K562 (cell line): ENCODE measurements around the gene RPEL1. TPM values are rescaled to one million over a fixed set of nuclear protein-coding genes. Genes with fewer than 3 reads are reported as not detected.

ENCODE experiments used
- ATAC-seq: fragments of 200-7000 bp; cut with Tn5 transposase; 3 replicates; pipeline ENCODE4 v1.9.1; 2020; ENCODE audit warnings: moderate library complexity
- BruUV-seq: library from RNA; stranded (reverse); fragments of 400-500 nt; replicated peaks from 2 replicates; lab custom pipeline; 2021; lab: Mats Ljungman, UMichigan
- CTCF ChIA-PET: fragments of 300-600 bp; formaldehyde crosslinking; extraction: SDS; loops from one replicate; lab custom pipeline; 2021; ENCODE audit warnings: low intra/inter-chr PET ratio; lab: Yijun Ruan, JAX
- POLR2A ChIA-PET: fragments of 300-600, 350-650 bp; sonication (Branson Sonifier 250); formaldehyde crosslinking; extraction: SDS; loops from one replicate; lab custom pipeline; 2021; ENCODE audit warnings: antibody characterized with exemption, inconsistent platforms; lab: Yijun Ruan, JAX
- DNase-seq, 4 experiments: peaks; one replicate each; pipeline versions ENCODE4 v3.0.0 to v3.0.0-alpha.2; 2011 to 2018; ENCODE audit warnings: low spot score in 3 of 4, mixed read lengths in 3 of 4; ENCODE audit errors: extremely low read depth in 1 of 4
- FAIRE-seq: peaks from 2 replicates; lab custom pipeline; 2011; peaks lifted over from hg19 to GRCh38; lab: Jason Lieb, UNC
- H2AFZ ChIP-seq: 2 replicates; pipeline ENCODE4 v1.6.0; 2011; ENCODE audit warnings: low read depth, low read length, control low read depth, inconsistent platforms
- H3K27ac ChIP-seq: fragments of 200-600 bp; 3 replicates; pipeline ENCODE4 v1.8.0; 2011; ENCODE audit warnings: low read depth, mild to moderate bottlenecking, control low read depth, inconsistent platforms, low read length, moderate library complexity, mixed read lengths; ENCODE audit errors: extremely low read depth
- H3K27me3 ChIP-seq, 2 experiments: fragments of 300-600 bp in 1 of 2; 2 replicates in 1 of 2; 3 replicates in 1 of 2; pipeline versions ENCODE4 v1.6.0 to v1.8.0; 2011; ENCODE audit warnings: inconsistent platforms in 2 of 2, low read length in 2 of 2, mild to moderate bottlenecking in 1 of 2, mixed read lengths in 1 of 2, moderate library complexity in 1 of 2; ENCODE audit not compliant: control insufficient read depth in 2 of 2, insufficient read depth in 2 of 2
- H3K36me3 ChIP-seq: fragments of 300-600 bp; 3 replicates; pipeline ENCODE4 v1.8.0; 2011; ENCODE audit warnings: mild to moderate bottlenecking, low read length, inconsistent platforms; ENCODE audit not compliant: control insufficient read depth, insufficient read depth
- H3K4me1 ChIP-seq, 2 experiments: fragments of 200-600 bp in 1 of 2; replicated peaks in 1 of 2; 2 replicates in 1 of 2; 3 replicates in 1 of 2; pipeline versions ENCODE4 v1.5.1 to v1.8.0; 2011; ENCODE audit warnings: inconsistent platforms in 2 of 2, low read length in 2 of 2, mild to moderate bottlenecking in 1 of 2, mixed read lengths in 1 of 2, moderate library complexity in 1 of 2; ENCODE audit not compliant: control insufficient read depth in 2 of 2, insufficient read depth in 2 of 2
- H3K4me2 ChIP-seq: 2 replicates; pipeline ENCODE4 v1.6.1; 2011; ENCODE audit warnings: low read length, control low read depth, inconsistent platforms, mixed read lengths; ENCODE audit not compliant: insufficient read depth
- H3K4me3 ChIP-seq: fragments of 200-600 bp; sonication (generic), shearing (Covaris generic); 2 replicates; pipeline ENCODE4 v1.5.1; 2016; ENCODE audit warnings: control low read depth, inconsistent platforms
- H3K79me2 ChIP-seq: fragments of 200-600 bp; 3 replicates; pipeline ENCODE4 v1.8.0; 2011; ENCODE audit warnings: low read length, inconsistent platforms; ENCODE audit not compliant: control insufficient read depth, insufficient read depth
- H3K9ac ChIP-seq, 2 experiments: 2 replicates each; pipeline versions ENCODE4 v1.6.0 to v1.6.1; 2011; ENCODE audit warnings: low read depth in 2 of 2, low read length in 2 of 2, control low read depth in 1 of 2, inconsistent platforms in 1 of 2, mild to moderate bottlenecking in 1 of 2, mixed read lengths in 1 of 2; ENCODE audit not compliant: insufficient read depth in 1 of 2
- H3K9me1 ChIP-seq: one replicate; pipeline ENCODE4 v1.6.0; 2011; ENCODE audit warnings: inconsistent platforms, mild to moderate bottlenecking, low read length, moderate library complexity; ENCODE audit not compliant: control insufficient read depth, insufficient read depth
- H3K9me3 ChIP-seq: replicated peaks from 2 replicates; pipeline ENCODE4 v1.5.1; 2011; ENCODE audit warnings: low read depth, low read length, inconsistent platforms; ENCODE audit not compliant: control insufficient read depth, insufficient read depth
- H4K20me1 ChIP-seq: replicated peaks from 2 replicates; pipeline ENCODE4 v1.6.1; 2011; ENCODE audit warnings: low read length, inconsistent platforms, mixed read lengths; ENCODE audit not compliant: control insufficient read depth, insufficient read depth
- NFYB ChIP-seq: IDR thresholded peaks from 2 replicates; pipeline ENCODE4 v1.6.1; 2011; ENCODE audit warnings: mild to moderate bottlenecking, moderate library complexity; ENCODE audit not compliant: insufficient read length; ENCODE audit errors: extremely low read depth
- ZKSCAN8 ChIP-seq: fragments of 200-800 bp; sonication (Bioruptor generic); IDR thresholded peaks from 2 replicates; pipeline ENCODE4 v1.6.1; 2016; ENCODE audit warnings: missing genetic modification characterization, missing compliant biosample characterization
- WGBS: fragments of 100-300 bp; shearing (Covaris generic); methylation state at CpG from one replicate; pipeline ENCODE4 v1.1.6; 2016; ENCODE audit warnings: low coverage, mixed read lengths; ENCODE audit not compliant: insufficient coverage; ENCODE audit errors: missing lambda C conversion rate; 5-methylcytosine and 5-hydroxymethylcytosine counted together
- in situ Hi-C: fragments of 300-500 bp; cut with MboI; formaldehyde crosslinking; loops from 4 replicates; pipeline ENCODE4 v1.15.0; 2018; ENCODE audit warnings: inconsistent platforms, mixed read lengths
- intact Hi-C: fragments of 100-400 bp; cut with micrococcal nuclease; formaldehyde crosslinking; loops from 2 replicates; pipeline ENCODE4 v1.14.2; 2022
- polyA plus RNA-seq, 8 experiments: library from polyadenylated mRNA; depleted of rRNA in 4 of 8; stranded (reverse) in 5 of 8; unstranded in 3 of 8; fragments of >200 nt; fragmentation: Nextera tagmentation in 2 of 8; fragmentation: Illumina TruSeq in 1 of 8; extraction: Ambion mirVana in 2 of 8; extraction: Trizol in 1 of 8; gene quantifications; 2 replicates each; pipeline versions ENCODE4 v1.2.1 to v1.2.3, GENCODE V29; 2011 to 2014; ENCODE audit warnings: inconsistent platforms in 1 of 8, missing spikeins in 1 of 8
- total RNA-seq, 7 experiments: library from RNA; depleted of rRNA in 6 of 7; stranded (reverse); fragments of >200 nt in 6 of 7; fragmentation: Illumina TruSeq in 2 of 7; extraction: Trizol in 2 of 7; gene quantifications; 2 replicates each; pipeline versions ENCODE4 v1.2.1 to v1.2.3, GENCODE V29; 2011 to 2021; ENCODE audit warnings: low replicate concordance in 1 of 7
- TF ChIP-seq, protein P1 (sequence below): sonication (generic); formaldehyde crosslinking; IDR thresholded peaks from 2 replicates; pipeline ENCODE4 v1.5.0; 2020; ENCODE audit warnings: missing genetic modification reagents
- TF ChIP-seq, protein P2 (sequence below): fragments of 250-450 bp; sonication (Bioruptor Pico); IDR thresholded peaks from 2 replicates; pipeline ENCODE4 v1.5.0; 2020; ENCODE audit warnings: mild to moderate bottlenecking
- TF ChIP-seq, protein P3 (sequence below): fragments of 450-650 bp; IDR thresholded peaks from 2 replicates; pipeline ENCODE4 v1.6.1; 2016; ENCODE audit warnings: mild to moderate bottlenecking, moderate library complexity
- TF ChIP-seq, protein P4 (sequence below): sonication (generic); formaldehyde crosslinking; IDR thresholded peaks from 2 replicates; pipeline ENCODE4 v1.9.0; 2022; ENCODE audit warnings: mild to moderate bottlenecking, missing genetic modification reagents

RPEL1 gene
- total and polyA plus RNA-seq, 9 of the 15 experiments (the other 6 are each of a cell fraction or from before 2014, with no cell fraction given): 0.04 to 0.15 (median 0.07) TPM; not detected in 4

DNA sequence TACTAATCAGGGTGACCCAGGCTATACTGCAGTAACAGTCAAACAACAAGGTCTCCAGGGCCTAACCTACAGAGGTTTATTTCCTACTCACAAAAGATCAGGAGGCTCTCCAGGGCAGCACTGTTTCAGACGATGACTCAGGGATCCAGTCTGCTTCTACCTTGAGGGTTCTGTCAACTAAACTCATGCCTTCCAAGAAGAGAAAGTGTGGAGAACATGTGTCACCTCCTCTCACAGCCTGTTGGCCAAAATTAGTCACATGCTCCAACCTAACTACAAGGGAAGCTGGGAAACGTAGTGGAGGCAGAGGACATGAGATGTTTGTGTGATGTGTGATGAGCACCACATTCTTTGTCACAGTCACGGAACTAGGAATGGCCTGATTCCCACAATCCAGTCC lies 16.5 kb downstream of the RPEL1 start:
- H3K4me3 ChIP-seq: no peak overlapping the region
- no peak overlapping the region for H2AFZ ChIP-seq
- no peaks in the 10 kb centered on the region for H4K20me1 ChIP-seq
- ATAC-seq: no peak
- POLR2A ChIA-PET: no interaction called here
- no peaks in the 10 kb centered on the region for H3K79me2 ChIP-seq
- peaks cover 0 to 4% of the 10 kb centered on the region in 2 experiments; a peak in 1 of 5 replicates for H3K27me3 ChIP-seq
- CTCF ChIA-PET: no interaction called here
- H3K36me3 ChIP-seq: no peaks in the 10 kb centered on the region
- H3K9me3 ChIP-seq: no peaks in the 10 kb centered on the region
- in situ Hi-C loops (no loop called here), intact Hi-C loops (no loop called here)
- WGBS: 0% methylated on average over 3 of the region's 3 CpGs
- H3K9ac ChIP-seq: no peak overlapping the region
- no peaks in the 10 kb centered on the region for H3K9me1 ChIP-seq
- no peaks in the 10 kb centered on the region; a peak in 1 of 5 replicates for H3K4me1 ChIP-seq
- FAIRE-seq: no peak
- no peak overlapping the region for H3K4me2 ChIP-seq
- H3K27ac ChIP-seq: no peak overlapping the region
- no TSS peak for BruUV-seq
- TF ChIP-seq, protein P1, sequence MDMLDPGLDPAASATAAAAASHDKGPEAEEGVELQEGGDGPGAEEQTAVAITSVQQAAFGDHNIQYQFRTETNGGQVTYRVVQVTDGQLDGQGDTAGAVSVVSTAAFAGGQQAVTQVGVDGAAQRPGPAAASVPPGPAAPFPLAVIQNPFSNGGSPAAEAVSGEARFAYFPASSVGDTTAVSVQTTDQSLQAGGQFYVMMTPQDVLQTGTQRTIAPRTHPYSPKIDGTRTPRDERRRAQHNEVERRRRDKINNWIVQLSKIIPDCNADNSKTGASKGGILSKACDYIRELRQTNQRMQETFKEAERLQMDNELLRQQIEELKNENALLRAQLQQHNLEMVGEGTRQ (CRISPR knock-in tag): peak; percentile 31; the same call in 1 of the 2 replicates
- TF ChIP-seq, protein P2, sequence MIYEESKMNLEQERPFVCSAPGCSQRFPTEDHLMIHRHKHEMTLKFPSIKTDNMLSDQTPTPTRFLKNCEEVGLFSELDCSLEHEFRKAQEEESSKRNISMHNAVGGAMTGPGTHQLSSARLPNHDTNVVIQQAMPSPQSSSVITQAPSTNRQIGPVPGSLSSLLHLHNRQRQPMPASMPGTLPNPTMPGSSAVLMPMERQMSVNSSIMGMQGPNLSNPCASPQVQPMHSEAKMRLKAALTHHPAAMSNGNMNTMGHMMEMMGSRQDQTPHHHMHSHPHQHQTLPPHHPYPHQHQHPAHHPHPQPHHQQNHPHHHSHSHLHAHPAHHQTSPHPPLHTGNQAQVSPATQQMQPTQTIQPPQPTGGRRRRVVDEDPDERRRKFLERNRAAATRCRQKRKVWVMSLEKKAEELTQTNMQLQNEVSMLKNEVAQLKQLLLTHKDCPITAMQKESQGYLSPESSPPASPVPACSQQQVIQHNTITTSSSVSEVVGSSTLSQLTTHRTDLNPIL (CRISPR knock-in tag): no peak
- TF ChIP-seq, protein P3, sequence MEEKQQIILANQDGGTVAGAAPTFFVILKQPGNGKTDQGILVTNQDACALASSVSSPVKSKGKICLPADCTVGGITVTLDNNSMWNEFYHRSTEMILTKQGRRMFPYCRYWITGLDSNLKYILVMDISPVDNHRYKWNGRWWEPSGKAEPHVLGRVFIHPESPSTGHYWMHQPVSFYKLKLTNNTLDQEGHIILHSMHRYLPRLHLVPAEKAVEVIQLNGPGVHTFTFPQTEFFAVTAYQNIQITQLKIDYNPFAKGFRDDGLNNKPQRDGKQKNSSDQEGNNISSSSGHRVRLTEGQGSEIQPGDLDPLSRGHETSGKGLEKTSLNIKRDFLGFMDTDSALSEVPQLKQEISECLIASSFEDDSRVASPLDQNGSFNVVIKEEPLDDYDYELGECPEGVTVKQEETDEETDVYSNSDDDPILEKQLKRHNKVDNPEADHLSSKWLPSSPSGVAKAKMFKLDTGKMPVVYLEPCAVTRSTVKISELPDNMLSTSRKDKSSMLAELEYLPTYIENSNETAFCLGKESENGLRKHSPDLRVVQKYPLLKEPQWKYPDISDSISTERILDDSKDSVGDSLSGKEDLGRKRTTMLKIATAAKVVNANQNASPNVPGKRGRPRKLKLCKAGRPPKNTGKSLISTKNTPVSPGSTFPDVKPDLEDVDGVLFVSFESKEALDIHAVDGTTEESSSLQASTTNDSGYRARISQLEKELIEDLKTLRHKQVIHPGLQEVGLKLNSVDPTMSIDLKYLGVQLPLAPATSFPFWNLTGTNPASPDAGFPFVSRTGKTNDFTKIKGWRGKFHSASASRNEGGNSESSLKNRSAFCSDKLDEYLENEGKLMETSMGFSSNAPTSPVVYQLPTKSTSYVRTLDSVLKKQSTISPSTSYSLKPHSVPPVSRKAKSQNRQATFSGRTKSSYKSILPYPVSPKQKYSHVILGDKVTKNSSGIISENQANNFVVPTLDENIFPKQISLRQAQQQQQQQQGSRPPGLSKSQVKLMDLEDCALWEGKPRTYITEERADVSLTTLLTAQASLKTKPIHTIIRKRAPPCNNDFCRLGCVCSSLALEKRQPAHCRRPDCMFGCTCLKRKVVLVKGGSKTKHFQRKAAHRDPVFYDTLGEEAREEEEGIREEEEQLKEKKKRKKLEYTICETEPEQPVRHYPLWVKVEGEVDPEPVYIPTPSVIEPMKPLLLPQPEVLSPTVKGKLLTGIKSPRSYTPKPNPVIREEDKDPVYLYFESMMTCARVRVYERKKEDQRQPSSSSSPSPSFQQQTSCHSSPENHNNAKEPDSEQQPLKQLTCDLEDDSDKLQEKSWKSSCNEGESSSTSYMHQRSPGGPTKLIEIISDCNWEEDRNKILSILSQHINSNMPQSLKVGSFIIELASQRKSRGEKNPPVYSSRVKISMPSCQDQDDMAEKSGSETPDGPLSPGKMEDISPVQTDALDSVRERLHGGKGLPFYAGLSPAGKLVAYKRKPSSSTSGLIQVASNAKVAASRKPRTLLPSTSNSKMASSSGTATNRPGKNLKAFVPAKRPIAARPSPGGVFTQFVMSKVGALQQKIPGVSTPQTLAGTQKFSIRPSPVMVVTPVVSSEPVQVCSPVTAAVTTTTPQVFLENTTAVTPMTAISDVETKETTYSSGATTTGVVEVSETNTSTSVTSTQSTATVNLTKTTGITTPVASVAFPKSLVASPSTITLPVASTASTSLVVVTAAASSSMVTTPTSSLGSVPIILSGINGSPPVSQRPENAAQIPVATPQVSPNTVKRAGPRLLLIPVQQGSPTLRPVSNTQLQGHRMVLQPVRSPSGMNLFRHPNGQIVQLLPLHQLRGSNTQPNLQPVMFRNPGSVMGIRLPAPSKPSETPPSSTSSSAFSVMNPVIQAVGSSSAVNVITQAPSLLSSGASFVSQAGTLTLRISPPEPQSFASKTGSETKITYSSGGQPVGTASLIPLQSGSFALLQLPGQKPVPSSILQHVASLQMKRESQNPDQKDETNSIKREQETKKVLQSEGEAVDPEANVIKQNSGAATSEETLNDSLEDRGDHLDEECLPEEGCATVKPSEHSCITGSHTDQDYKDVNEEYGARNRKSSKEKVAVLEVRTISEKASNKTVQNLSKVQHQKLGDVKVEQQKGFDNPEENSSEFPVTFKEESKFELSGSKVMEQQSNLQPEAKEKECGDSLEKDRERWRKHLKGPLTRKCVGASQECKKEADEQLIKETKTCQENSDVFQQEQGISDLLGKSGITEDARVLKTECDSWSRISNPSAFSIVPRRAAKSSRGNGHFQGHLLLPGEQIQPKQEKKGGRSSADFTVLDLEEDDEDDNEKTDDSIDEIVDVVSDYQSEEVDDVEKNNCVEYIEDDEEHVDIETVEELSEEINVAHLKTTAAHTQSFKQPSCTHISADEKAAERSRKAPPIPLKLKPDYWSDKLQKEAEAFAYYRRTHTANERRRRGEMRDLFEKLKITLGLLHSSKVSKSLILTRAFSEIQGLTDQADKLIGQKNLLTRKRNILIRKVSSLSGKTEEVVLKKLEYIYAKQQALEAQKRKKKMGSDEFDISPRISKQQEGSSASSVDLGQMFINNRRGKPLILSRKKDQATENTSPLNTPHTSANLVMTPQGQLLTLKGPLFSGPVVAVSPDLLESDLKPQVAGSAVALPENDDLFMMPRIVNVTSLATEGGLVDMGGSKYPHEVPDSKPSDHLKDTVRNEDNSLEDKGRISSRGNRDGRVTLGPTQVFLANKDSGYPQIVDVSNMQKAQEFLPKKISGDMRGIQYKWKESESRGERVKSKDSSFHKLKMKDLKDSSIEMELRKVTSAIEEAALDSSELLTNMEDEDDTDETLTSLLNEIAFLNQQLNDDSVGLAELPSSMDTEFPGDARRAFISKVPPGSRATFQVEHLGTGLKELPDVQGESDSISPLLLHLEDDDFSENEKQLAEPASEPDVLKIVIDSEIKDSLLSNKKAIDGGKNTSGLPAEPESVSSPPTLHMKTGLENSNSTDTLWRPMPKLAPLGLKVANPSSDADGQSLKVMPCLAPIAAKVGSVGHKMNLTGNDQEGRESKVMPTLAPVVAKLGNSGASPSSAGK: 0 out of 2 replicates have a peak, but pooled peaks have one; percentile 28
- TF ChIP-seq, protein P4, sequence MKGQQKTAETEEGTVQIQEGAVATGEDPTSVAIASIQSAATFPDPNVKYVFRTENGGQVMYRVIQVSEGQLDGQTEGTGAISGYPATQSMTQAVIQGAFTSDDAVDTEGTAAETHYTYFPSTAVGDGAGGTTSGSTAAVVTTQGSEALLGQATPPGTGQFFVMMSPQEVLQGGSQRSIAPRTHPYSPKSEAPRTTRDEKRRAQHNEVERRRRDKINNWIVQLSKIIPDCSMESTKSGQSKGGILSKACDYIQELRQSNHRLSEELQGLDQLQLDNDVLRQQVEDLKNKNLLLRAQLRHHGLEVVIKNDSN (CRISPR knock-in tag): peak; percentile 33; the same call in 1 of the 2 replicates
- TF ChIP-seq ZKSCAN8 (CRISPR knock-in tag): no peak
- peak; percentile 39 for TF ChIP-seq NFYB
- no peak for DNase-seq
